ENCODE measurements around the gene SPTBN1. TPM values are rescaled to one million over a fixed set of nuclear protein-coding genes. Genes with fewer than 3 reads are reported as not detected.

Gene SPTBN1
- total and polyA plus RNA-seq, 2 of the 13 experiments (the other 11 are each of a cell fraction or from before 2014, with no cell fraction given): 123 to 299 TPM

- peak overlapping the region; percentile 67 for H3K9ac ChIP-seq (ENCODE audit: insufficient read depth, low read depth, low read length)
- ChIA-PET CTCF (ENCODE audit: low intra/inter-chr PET ratio, low total read pairs) (interaction anchor here (1.3 kb wide), 1 partner anchor 10 kb away, joined by 3 read pairs; no protein-coding TSS in a partner anchor), POLR2A (interaction anchor here (1.0 to 5.0 kb wide), 13 partner anchors 8 to 51 kb away, joined by 3 to 51 read pairs (median 6); no protein-coding TSS in a partner anchor)
- 10% methylated on average over 8 of the region's 8 CpGs for WGBS (ENCODE audit: low lambda C conversion rate)
- peak; percentile 72 for ATAC-seq
- peak overlapping the region in 2 of 3 experiments; percentile 21 to 49; a peak in 3 of 6 replicates for H3K4me3 ChIP-seq (replicated peaks in 1 of 3; ENCODE audit: insufficient read depth in 1 of 3, low read depth in 2 of 3, low read length in 3 of 3)
- H3K36me3 ChIP-seq (replicated peaks in 1 of 2; ENCODE audit: control insufficient read depth in 1 of 2, insufficient read depth in 2 of 2, low read length in 2 of 2): peaks cover 15 to 52% of the 10 kb centered on the region in 2 experiments
- H3K9me3 ChIP-seq (ENCODE audit: low read length): no peaks in the 10 kb centered on the region
- peaks cover 100% of the 10 kb centered on the region for H3K4me1 ChIP-seq (ENCODE audit: insufficient read depth, low read length)
- H2AFZ ChIP-seq (ENCODE audit: low read length): no peak overlapping the region
- FAIRE-seq: no peak
- intact Hi-C loops (cut with micrococcal nuclease; ENCODE audit: unreplicated experiment) (loop anchor here (1.0 to 5.0 kb wide), 3 partner anchors 8 to 47 kb away; no protein-coding TSS in a partner anchor), in situ Hi-C loops (cut with HindIII; ENCODE audit: extremely low pct_ligation_motif_present, low pct_unique_long_range_greater_than_20kb) (no loop called here)
- TSS peak; percentile 99 for BruUV-seq (replicated peaks)
- H3K27ac ChIP-seq (ENCODE audit: extremely low read length, insufficient read depth, low read length): peak overlapping the region; percentile 80
- peaks cover 96% of the 10 kb centered on the region for H3K79me2 ChIP-seq (ENCODE audit: insufficient read depth, low read length)
- no peaks in the 10 kb centered on the region for H3K27me3 ChIP-seq (ENCODE audit: control insufficient read depth in 1 of 2, insufficient read depth in 2 of 2, low read length in 2 of 2)
- peaks cover 83% of the 10 kb centered on the region for H4K20me1 ChIP-seq (ENCODE audit: insufficient read depth, low read length)
- no peak for DNase-seq (ENCODE audit: low spot score)
- H3K4me2 ChIP-seq (ENCODE audit: low read depth, low read length): peak overlapping the region; percentile 71
- TF ChIP-seq KLF11 (CRISPR knock-in tag; IDR thresholded peaks at IDR 0.05): no peak
- TF ChIP-seq ZNF20 (CRISPR knock-in tag; IDR thresholded peaks at IDR 0.05): no peak
- TF ChIP-seq ARNT2 (CRISPR knock-in tag; IDR thresholded peaks at IDR 0.05; ENCODE audit: low read depth): 0 out of 2 replicates have a peak, but pooled peaks have one; percentile 31
- no peak for TF ChIP-seq HNF1B (CRISPR knock-in tag; IDR thresholded peaks at IDR 0.05)
- TF ChIP-seq PTBP1 (IDR thresholded peaks at IDR 0.05; ENCODE audit: low read depth, low read length, poor library complexity, severe bottlenecking): no peak
- TF ChIP-seq ZNF24 (IDR thresholded peaks at IDR 0.05): no peak
- 0 out of 2 replicates have a peak, but pooled peaks have one; percentile 84 for TF ChIP-seq CC2D1A (CRISPR knock-in tag; IDR thresholded peaks at IDR 0.05)
- no peak for TF ChIP-seq BCL6 (CRISPR knock-in tag; IDR thresholded peaks at IDR 0.05)
- TF ChIP-seq, protein P1, sequence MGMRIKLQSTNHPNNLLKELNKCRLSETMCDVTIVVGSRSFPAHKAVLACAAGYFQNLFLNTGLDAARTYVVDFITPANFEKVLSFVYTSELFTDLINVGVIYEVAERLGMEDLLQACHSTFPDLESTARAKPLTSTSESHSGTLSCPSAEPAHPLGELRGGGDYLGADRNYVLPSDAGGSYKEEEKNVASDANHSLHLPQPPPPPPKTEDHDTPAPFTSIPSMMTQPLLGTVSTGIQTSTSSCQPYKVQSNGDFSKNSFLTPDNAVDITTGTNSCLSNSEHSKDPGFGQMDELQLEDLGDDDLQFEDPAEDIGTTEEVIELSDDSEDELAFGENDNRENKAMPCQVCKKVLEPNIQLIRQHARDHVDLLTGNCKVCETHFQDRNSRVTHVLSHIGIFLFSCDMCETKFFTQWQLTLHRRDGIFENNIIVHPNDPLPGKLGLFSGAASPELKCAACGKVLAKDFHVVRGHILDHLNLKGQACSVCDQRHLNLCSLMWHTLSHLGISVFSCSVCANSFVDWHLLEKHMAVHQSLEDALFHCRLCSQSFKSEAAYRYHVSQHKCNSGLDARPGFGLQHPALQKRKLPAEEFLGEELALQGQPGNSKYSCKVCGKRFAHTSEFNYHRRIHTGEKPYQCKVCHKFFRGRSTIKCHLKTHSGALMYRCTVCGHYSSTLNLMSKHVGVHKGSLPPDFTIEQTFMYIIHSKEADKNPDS (CRISPR knock-in tag; IDR thresholded peaks at IDR 0.05): no peak
- no peak for TF ChIP-seq ZBTB25 (CRISPR knock-in tag; IDR thresholded peaks at IDR 0.05)
- TF ChIP-seq ZNF780A (CRISPR knock-in tag; IDR thresholded peaks at IDR 0.05): no peak
- TF ChIP-seq HMG20B (CRISPR knock-in tag; conservative IDR thresholded peaks at IDR 0.05): no peak
- TF ChIP-seq CHD4 (IDR thresholded peaks at IDR 0.05; ENCODE audit: borderline replicate concordance, low read length): no peak
- TF ChIP-seq HNF1A (IDR thresholded peaks at IDR 0.05; ENCODE audit: low read depth): no peak
- no peak; the same call in 1 of the 2 replicates for TF ChIP-seq HNF1A (CRISPR knock-in tag; IDR thresholded peaks at IDR 0.05; ENCODE audit: borderline replicate concordance)
- TF ChIP-seq POLR2A (IDR thresholded peaks at IDR 0.05; ENCODE audit: insufficient read depth in 1 of 2, low read depth in 2 of 2, low read length in 2 of 2): peak; percentile 11 to 16; a peak in 2 of 4 replicates
Observed at GRCh38 chr2:54579061-54579681, 123.0 kb downstream of the SPTBN1 start.
